HUES6 (cell line): ENCODE data around the gene BTD.

Experiments
- H3K27ac ChIP-seq: 2 replicates; pipeline ENCODE4 v1.7.0; 2013; ENCODE audit warnings: low read depth, mild to moderate bottlenecking, low read length, inconsistent platforms
- H3K27me3 ChIP-seq: 2 replicates; pipeline ENCODE4 v1.6.1; 2013; ENCODE audit warnings: low read length; ENCODE audit not compliant: control insufficient read depth, insufficient read depth
- H3K36me3 ChIP-seq: 2 replicates; pipeline ENCODE4 v1.6.1; 2013; ENCODE audit warnings: low read length; ENCODE audit not compliant: control insufficient read depth, insufficient read depth
- H3K4me1 ChIP-seq: 2 replicates; pipeline ENCODE4 v1.6.1; 2013; ENCODE audit warnings: low read length; ENCODE audit not compliant: control insufficient read depth, insufficient read depth
- H3K4me3 ChIP-seq: 2 replicates; pipeline ENCODE4 v1.5.1; 2013; ENCODE audit warnings: low read depth, low read length
- H3K9ac ChIP-seq: one replicate; pipeline ENCODE4 v1.6.1; 2013; ENCODE audit warnings: mild to moderate bottlenecking, low read length
- H3K9me3 ChIP-seq: 2 replicates; pipeline ENCODE4 v1.6.1; 2013; ENCODE audit warnings: low read depth, low read length; ENCODE audit not compliant: control insufficient read depth, insufficient read depth

Gene BTD

DNA sequence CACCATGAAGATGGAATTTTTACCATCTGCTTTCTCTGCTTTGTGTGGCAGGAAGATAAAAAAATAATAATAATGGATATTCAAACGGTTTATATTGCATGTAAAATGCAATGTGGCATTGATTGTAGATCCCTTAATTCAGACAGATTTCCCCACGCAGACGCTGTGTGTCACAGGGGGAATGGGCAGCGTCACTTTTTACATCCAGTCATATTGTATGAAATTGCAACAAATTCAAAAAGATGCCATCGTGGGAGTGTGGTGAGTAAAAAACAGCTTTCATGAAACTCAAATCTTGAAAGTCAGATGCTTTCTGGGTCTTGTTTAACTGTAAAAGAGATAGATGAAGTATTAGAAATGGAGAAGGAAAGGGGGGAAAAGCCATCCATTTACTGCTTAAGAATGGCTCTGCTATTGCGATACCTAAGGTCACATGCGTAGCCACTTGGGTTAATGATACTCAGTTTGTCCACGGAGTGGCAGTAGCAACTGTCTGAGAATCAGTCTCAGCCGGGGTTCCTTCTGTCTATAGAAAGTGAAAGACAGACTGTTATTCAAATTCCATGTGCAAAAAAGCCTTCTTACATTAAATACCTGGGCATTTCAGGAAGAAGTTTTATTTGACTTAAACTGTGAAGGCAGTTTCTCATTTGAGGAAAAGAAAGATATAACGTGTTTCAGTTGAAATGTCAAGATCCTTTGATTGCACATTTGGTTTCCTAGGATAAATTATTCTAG lies 28.5 kb downstream of the BTD start:
- Histone ChIP-seq H3K27ac (no peak overlapping the region), H3K9me3 (no peaks in the 10 kb centered on the region), H3K36me3 (no peaks in the 10 kb centered on the region), H3K27me3 (no peaks in the 10 kb centered on the region), H3K9ac (no peak overlapping the region), H3K4me1 (peaks cover 46% of the 10 kb centered on the region), H3K4me3 (no peak overlapping the region)

DNA sequence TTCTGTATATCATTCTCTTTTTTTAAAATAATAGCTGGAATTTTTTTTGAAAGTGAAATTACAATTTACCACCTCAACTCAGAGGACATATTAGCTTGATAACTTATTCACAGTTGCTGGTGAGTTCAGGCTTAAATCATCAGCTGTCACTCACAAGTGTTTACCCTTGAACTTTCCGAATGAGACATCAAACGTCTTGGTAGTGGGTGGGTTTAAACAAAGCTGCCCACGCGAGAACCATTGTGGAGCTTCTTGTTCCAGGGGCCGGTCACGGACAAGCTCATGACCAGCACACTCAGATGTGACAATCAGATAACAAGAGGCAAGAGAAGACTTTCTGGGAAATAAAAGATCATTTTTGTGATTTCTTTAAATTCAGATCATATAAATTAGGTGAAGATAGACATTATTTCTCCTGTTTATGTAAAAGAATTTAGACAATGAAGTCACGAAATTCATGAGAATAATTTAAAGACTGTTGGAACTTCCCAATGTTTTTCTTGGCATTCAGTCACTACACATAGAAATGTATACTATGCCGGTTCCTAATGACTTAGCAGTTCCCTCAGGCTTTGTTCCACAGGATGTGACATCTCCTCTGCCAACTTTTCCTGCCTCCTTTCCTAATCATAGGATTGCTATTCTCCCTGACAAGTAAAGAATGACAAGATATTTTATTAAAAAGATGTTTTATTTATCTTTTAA lies 29.3 kb downstream of the BTD start:
- Histone ChIP-seq H3K27ac (peak overlapping the region; percentile 57), H3K9me3 (no peaks in the 10 kb centered on the region), H3K27me3 (no peaks in the 10 kb centered on the region), H3K4me1 (peaks cover 51% of the 10 kb centered on the region), H3K4me3 (no peak overlapping the region), H3K9ac (no peak overlapping the region), H3K36me3 (no peaks in the 10 kb centered on the region)

DNA sequence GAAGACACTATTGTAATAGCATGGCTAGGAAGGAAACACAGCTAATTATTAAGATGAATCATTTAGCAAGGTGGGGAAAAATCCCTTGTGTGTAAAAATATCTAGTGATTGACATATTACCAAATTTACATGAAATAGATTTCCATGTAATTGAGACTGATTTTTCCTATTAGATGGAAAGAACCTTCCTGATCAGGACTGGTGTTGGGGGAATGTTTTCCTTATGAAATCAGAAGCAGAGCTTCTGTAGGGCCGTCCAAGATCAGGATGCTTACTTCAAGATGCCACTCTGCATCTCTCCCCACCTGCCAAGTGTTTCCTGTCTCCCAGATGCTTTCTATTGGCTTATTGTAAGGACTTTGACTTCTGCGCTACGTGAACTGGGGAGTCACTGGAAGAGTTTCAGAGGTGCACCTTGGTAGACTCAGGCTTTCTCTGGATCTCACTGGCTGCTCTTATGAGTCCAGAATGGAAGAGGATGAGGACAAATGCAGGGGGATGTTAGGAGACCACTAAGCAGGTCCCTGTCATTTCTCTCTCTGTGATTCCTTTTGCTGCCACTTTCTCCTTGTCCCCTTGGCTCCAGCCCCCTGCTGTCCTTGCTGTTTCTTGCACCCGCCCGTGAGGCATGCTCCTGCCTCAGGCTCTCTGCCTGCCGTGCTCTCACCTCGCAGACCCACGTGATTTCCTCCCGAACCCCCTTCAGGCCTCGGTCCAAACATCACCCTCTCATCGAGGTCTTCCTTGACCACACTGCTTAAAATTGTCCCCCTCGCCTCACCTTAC lies 30.1 kb downstream of the BTD start:
- no peak overlapping the region for H3K4me3 ChIP-seq
- no peaks in the 10 kb centered on the region for H3K9me3 ChIP-seq
- H3K4me1 ChIP-seq = peaks cover 58% of the 10 kb centered on the region
- no peaks in the 10 kb centered on the region for H3K36me3 ChIP-seq
- no peak overlapping the region for H3K27ac ChIP-seq
- H3K9ac ChIP-seq = no peak overlapping the region
- H3K27me3 ChIP-seq = no peaks in the 10 kb centered on the region

DNA sequence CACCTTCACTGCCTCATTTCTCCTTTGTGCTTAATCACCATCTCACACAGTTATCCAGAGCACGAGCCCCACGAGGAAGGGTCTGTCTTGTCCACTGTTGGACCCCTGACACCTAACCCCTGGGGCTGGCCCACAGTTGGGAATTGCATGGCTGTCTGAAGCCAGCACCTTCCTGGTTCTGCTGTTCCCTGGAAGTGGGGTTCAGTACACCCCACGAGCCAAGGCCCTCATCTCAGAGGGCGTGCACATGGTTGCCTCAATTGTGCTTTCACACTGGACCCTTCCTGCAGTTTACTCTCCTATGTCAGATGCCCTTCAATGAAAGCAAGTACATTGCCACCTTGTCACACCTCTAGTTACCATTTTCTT lies 30.7 kb downstream of the BTD start:
- no peaks in the 10 kb centered on the region for H3K27me3 ChIP-seq
- no peak overlapping the region for H3K9ac ChIP-seq
- no peak overlapping the region for H3K4me3 ChIP-seq
- no peaks in the 10 kb centered on the region for H3K36me3 ChIP-seq
- peaks cover 61% of the 10 kb centered on the region for H3K4me1 ChIP-seq
- H3K27ac ChIP-seq = no peak overlapping the region
- no peaks in the 10 kb centered on the region for H3K9me3 ChIP-seq

DNA sequence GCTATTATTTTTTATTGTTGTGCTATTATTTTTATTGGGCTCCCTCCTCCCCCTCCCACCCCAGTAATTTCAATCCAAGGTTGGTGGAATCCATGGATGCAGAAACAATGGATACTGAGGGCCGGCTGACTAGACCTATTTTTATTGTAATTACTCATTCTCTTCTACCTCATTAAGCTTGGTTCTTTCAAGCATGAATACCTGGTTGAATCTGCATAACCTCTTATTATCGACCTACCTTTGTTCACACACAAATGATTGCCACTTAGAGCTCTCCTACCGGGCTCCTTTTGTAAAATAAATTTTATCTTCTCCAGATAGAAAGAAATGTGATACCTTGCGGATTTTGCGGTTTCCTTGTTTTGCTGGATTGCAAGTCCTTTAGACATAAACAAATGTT lies 31.6 kb downstream of the BTD start:
- H3K27me3 ChIP-seq = no peaks in the 10 kb centered on the region
- H3K4me3 ChIP-seq = 0 out of 2 replicates have a peak overlapping the region, but pooled peaks have one; percentile 4
- no peaks in the 10 kb centered on the region for H3K36me3 ChIP-seq
- peaks cover 61% of the 10 kb centered on the region for H3K4me1 ChIP-seq
- H3K27ac ChIP-seq = no peak overlapping the region
- H3K9ac ChIP-seq = no peak overlapping the region
- H3K9me3 ChIP-seq = no peaks in the 10 kb centered on the region

DNA sequence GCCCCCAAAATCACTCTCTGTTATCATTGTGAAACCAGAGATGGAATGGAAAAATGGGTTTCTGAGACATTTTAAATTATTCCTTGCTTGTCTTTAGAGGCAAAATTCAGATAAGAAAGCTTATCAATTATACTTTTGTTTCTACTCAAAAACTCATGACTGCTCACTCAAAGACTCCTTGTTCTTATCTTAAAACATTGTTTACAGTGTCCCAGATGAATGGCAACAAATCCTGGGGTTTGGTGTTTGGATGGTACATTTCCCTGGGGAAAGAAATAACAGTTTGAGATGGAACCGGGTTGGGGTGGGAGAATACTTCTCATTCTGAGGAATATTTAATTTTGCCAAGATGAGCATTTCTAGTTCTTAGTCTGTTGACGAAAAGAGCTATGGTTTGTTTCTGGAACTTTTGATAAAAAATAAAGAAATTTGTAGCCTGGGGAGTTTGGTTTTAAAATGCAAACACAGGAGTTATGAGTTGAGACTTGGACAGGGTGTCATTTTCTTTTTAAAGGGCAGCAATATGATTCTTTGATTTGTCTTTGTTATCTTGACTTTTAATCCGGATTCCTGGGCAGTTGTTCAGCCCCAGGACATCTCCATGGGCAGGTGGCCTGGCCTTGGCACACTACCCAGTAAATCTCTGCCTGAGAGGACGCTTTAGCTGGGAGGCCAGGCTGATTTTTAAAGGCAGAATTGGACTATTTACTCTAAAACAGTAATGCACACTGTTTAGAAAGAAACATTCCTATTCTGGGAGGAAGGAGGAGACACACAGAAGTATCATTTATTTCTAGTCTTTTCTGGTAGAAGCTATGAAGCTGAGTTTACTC lies 32.4 kb downstream of the BTD start:
- H3K4me1 ChIP-seq = peaks cover 61% of the 10 kb centered on the region
- no peaks in the 10 kb centered on the region for H3K9me3 ChIP-seq
- no peaks in the 10 kb centered on the region for H3K36me3 ChIP-seq
- no peaks in the 10 kb centered on the region for H3K27me3 ChIP-seq
- H3K27ac ChIP-seq = no peak overlapping the region
- no peak overlapping the region for H3K4me3 ChIP-seq
- no peak overlapping the region for H3K9ac ChIP-seq

DNA sequence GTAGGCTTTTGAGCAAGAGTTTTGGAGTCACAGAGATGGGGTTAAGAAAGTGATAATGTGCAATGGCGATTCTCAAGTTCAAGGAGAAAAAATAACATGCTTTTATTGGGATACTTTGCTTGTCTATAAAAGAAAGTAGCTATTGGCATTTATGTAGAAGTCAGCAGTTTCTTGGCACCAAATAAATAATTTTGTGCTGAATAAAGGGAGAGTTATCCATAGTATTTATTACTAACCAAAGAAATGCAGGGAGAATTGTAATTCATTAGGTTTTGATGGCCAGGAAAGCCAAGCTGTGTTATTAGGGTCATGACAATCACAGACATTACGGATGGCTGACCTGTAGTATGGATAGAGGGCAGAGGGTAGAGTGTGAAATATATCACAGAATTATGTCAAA lies 33.1 kb downstream of the BTD start:
- Histone ChIP-seq H3K9me3 (no peaks in the 10 kb centered on the region), H3K27me3 (no peaks in the 10 kb centered on the region), H3K36me3 (no peaks in the 10 kb centered on the region), H3K27ac (no peak overlapping the region), H3K9ac (no peak overlapping the region), H3K4me3 (no peak overlapping the region), H3K4me1 (peaks cover 61% of the 10 kb centered on the region)

DNA sequence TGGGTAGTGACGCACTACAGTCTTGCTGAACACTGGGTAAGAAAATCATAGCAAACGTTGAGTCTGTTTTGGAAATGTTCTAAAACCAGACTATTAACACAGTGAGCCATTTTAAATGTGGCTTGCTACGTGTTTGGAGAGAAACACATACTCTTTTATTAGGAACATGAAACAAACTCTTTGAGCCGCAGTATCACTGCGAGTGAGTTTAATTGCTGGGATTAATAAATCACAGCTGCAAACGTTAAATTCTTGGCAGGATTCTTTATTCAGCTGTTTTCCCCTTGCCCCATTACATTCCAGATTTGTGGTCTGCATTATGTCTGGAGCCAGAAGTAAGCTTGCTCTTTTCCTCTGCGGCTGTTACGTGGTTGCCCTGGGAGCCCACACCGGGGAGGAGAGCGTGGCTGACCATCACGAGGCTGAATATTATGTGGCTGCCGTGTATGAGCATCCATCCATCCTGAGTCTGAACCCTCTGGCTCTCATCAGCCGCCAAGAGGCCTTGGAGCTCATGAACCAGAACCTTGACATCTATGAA lies 33.6 kb downstream of the BTD start:
- H3K9ac ChIP-seq = no peak overlapping the region
- H3K9me3 ChIP-seq = no peaks in the 10 kb centered on the region
- no peak overlapping the region for H3K4me3 ChIP-seq
- H3K27ac ChIP-seq = no peak overlapping the region
- no peaks in the 10 kb centered on the region for H3K27me3 ChIP-seq
- H3K36me3 ChIP-seq = no peaks in the 10 kb centered on the region
- H3K4me1 ChIP-seq = peaks cover 61% of the 10 kb centered on the region

DNA sequence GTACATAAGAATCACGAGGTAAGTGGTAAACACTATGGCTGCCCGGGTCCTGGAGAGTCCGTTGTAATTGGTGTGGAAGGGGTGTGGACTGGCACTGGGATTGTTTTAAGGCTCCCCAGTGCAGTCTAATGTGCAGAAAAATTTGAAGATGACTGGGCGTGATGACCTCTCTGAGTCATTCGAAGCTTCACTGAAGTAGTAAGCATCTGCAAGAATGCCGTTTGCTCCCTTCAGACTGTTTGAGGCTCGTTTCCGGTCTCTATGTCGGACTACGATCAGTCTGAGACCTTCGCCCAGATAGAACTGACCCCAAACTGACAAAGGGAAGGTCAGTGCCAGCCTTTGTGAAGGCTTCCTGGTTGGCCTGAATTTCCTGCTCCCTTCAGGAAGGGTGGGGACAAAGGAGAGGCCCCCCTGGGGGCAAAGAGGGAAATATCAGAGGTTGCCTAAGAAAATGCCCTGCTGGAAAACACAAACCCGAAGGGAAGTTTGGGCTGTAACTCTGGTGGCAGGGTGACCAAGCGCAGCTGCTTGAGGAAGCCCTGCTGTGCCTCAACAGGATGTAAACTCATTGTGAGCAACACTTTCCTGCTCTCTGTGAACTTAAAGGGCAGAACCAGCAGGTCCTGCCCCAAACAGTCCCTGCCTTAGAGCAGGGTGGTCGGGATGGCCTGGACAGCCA lies 34.6 kb downstream of the BTD start:
- H3K27me3 ChIP-seq = no peaks in the 10 kb centered on the region
- no peaks in the 10 kb centered on the region for H3K36me3 ChIP-seq
- no peak overlapping the region for H3K4me3 ChIP-seq
- H3K4me1 ChIP-seq = peaks cover 52% of the 10 kb centered on the region
- H3K9ac ChIP-seq = no peak overlapping the region
- no peaks in the 10 kb centered on the region for H3K9me3 ChIP-seq
- H3K27ac ChIP-seq = no peak overlapping the region
